Adrenal gland (tissue), 12 donors: ENCODE results near the gene CTNNBIP1. TPM values are rescaled to one million over a fixed set of nuclear protein-coding genes. Genes with fewer than 3 reads are reported as not detected.

ENCODE experiments used
- DNase-seq, 7 donors: peaks; one replicate each; pipeline ENCODE4 v3.0.0-alpha.2; 2019 to 2020
- H3K27ac ChIP-seq, 5 donors: fragments of 200-600 bp; sonication (generic) in 4 of 5; 1 replicate in 3 of 5; 2 replicates in 2 of 5; pipeline versions ENCODE4 v1.5.1 to v1.8.0; 2016 to 2020; ENCODE audit warnings: mild to moderate bottlenecking in 1 of 5
- H3K27me3 ChIP-seq: fragments of 200-600 bp; 2 replicates; pipeline ENCODE4 v1.8.0; 2021
- H3K36me3 ChIP-seq, 2 donors: fragments of 200-600 bp; replicated peaks in 1 of 2; 1 replicate in 1 of 2; 2 replicates in 1 of 2; pipeline versions ENCODE4 v1.5.1 to v1.8.0; 2018 to 2022
- H3K4me1 ChIP-seq, 2 donors: fragments of 200-600 bp; replicated peaks in 1 of 2; 1 replicate in 1 of 2; 2 replicates in 1 of 2; pipeline versions ENCODE4 v1.5.1 to v1.8.0; 2018 to 2021
- H3K4me3 ChIP-seq, 4 donors: fragments of 200-600 bp; sonication (generic) in 3 of 4; one replicate each; pipeline ENCODE4 v1.5.1; 2016 to 2018
- H3K9me3 ChIP-seq, 3 donors: fragments of 200-600 bp; sonication (generic) in 1 of 3; replicated peaks in 1 of 3; 1 replicate in 2 of 3; 2 replicates in 1 of 3; pipeline versions ENCODE4 v1.5.1 to v1.8.0; 2016 to 2021
- POLR2A ChIP-seq, 2 donors: fragments of 450-650 bp; IDR thresholded peaks; one replicate each; pipeline ENCODE4 v1.6.1; 2017; ENCODE audit warnings: antibody characterized with exemption in 2 of 2, mild to moderate bottlenecking in 2 of 2, moderate library complexity in 1 of 2
- WGBS, 4 donors: extraction: QIAGEN DNeasy Blood & Tissue Kit in 2 of 4; methylation state at CpG; one replicate each; pipeline versions ENCODE4 v1.1.5 to v1.1.7; 2013 to 2017; 5-methylcytosine and 5-hydroxymethylcytosine counted together
- intact Hi-C, 2 donors: fragments of 100-400 bp; cut with DNase I; formaldehyde crosslinking; loops; one replicate each; pipeline versions ENCODE4 v1.14.1 to v1.15.0; 2022 to 2023
- polyA plus RNA-seq, 3 donors: library from polyadenylated mRNA; stranded (reverse); fragments of 200-250 nt in 2 of 3; fragments of 350-450 nt in 1 of 3; fragmentation: Illumina TruSeq in 1 of 3; extraction: RNeasy Lipid Tissue Mini Kit (QIAGEN cat#74804) in 1 of 3; gene quantifications; one replicate each; pipeline ENCODE4 v1.2.3, GENCODE V29; 2013 to 2014
- total RNA-seq, 9 donors: library from RNA; depleted of rRNA in 4 of 9; stranded (reverse); fragments of >200 nt in 4 of 9; fragments of 120-200 nt in 1 of 9; fragmentation: NEBNext Ultra II Directional in 1 of 9; extraction: Animal tissue kit (Norgen Biotek cat#: 25700) in 1 of 9; gene quantifications; one replicate each; pipeline versions ENCODE4 v1.1.0 to v1.2.4, GENCODE V29; 2013 to 2023
- TF ChIP-seq, protein P1 (sequence below), 6 experiments: fragments of 450-650 bp in 4 of 6; fragments of 200-600 bp in 2 of 6; sonication (generic) in 1 of 6; IDR thresholded peaks; 1 replicate in 5 of 6; 2 replicates in 1 of 6; pipeline versions ENCODE4 v1.5.1 to v1.8.0; 2016 to 2021; ENCODE audit warnings: antibody characterized with exemption in 6 of 6, mild to moderate bottlenecking in 2 of 6, moderate library complexity in 1 of 6
- donor health status: healthy with polysubstance abuse.
- donor health status: Bipolar disorder and iron deficiency.
- donor health status: DM: yes; HTN: yes; CAD: no.
- donor health status: DM: no; HTN: no; CAD: no.
- donor health status: DM: no; HTN: no; CAD: no.
- donor health status: DM: yes; HTN: yes; CAD: no.

Gene CTNNBIP1
- total and polyA plus RNA-seq, 12 donors, result 6.8 to 26.9 (median 16.0) TPM

GRCh38 chr1:9852004-9852403 is 58.1 kb downstream of the CTNNBIP1 start:
- no peaks in the 10 kb centered on the region for H3K9me3 ChIP-seq
- no peak overlapping the region for H3K4me3 ChIP-seq
- peaks cover 6 to 14% of the 10 kb centered on the region in 2 donors for H3K4me1 ChIP-seq
- DNase-seq, result no peak
- 83 to 97% (median 88%) methylated on average over 3 to 8 of the region's 8 CpGs for WGBS, 4 donors
- TF ChIP-seq POLR2A (IDR thresholded peaks at IDR 0.05), result no peak
- TF ChIP-seq, protein P1, sequence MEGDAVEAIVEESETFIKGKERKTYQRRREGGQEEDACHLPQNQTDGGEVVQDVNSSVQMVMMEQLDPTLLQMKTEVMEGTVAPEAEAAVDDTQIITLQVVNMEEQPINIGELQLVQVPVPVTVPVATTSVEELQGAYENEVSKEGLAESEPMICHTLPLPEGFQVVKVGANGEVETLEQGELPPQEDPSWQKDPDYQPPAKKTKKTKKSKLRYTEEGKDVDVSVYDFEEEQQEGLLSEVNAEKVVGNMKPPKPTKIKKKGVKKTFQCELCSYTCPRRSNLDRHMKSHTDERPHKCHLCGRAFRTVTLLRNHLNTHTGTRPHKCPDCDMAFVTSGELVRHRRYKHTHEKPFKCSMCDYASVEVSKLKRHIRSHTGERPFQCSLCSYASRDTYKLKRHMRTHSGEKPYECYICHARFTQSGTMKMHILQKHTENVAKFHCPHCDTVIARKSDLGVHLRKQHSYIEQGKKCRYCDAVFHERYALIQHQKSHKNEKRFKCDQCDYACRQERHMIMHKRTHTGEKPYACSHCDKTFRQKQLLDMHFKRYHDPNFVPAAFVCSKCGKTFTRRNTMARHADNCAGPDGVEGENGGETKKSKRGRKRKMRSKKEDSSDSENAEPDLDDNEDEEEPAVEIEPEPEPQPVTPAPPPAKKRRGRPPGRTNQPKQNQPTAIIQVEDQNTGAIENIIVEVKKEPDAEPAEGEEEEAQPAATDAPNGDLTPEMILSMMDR (IDR thresholded peaks at IDR 0.05), result no peak
- no peaks in the 10 kb centered on the region for H3K36me3 ChIP-seq
- H3K27me3 ChIP-seq, result no peaks in the 10 kb centered on the region
- intact Hi-C loops, result no loop called here
- peak overlapping the region in 1 of 5 donors; percentile 84 for H3K27ac ChIP-seq

DNA sequence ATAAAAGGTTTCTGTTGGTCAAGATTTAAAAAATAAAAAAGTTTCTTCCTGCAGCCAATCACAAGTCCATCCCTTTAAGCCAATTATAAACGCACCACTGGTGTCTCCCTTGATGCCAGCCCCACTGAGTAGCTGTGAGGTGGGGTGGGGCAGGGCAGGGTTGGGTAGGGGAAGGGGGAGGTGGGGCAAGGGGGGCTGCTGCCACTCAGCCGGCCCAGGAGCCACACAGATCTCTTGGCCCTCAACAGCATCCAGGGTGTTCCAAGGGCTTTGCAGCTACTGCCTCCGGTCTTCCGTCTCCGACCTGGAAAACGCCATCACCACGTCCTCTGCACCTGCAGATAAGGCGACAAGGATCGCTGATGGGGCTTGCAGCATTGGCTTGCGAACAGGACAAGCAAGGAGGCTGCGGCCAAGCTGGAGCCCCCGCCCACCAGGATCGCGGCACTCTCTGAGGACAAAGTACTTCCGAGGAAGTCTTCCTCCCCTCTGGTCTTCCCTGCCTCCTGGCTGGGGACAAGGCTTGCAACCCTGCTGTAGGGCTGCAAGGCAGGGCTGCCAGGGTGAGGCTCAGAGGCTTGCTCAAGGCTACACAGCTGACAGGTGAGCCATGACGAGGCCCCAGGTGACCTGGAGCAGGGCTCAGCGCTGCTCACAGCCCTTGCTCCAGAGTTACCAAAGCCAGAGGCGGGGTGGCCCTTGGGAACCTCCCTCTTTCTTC is 59.5 kb downstream of the CTNNBIP1 start:
- peak overlapping the region in 1 of 5 donors; percentile 84 for H3K27ac ChIP-seq
- DNase-seq, result no peak
- H3K4me1 ChIP-seq, result peaks cover 6 to 14% of the 10 kb centered on the region in 2 donors
- no peaks in the 10 kb centered on the region for H3K27me3 ChIP-seq
- WGBS, 4 donors, result 80 to 87% (median 81%) methylated on average over 18 of the region's 18 CpGs
- no peaks in the 10 kb centered on the region for H3K36me3 ChIP-seq
- TF ChIP-seq, protein P1 (IDR thresholded peaks at IDR 0.05), result no peak
- no peak for TF ChIP-seq POLR2A (IDR thresholded peaks at IDR 0.05)
- intact Hi-C loops, result no loop called here
- no peaks in the 10 kb centered on the region for H3K9me3 ChIP-seq
- no peak overlapping the region for H3K4me3 ChIP-seq

GRCh38 chr1:9849691-9850441 is 60.2 kb downstream of the CTNNBIP1 start:
- 81 to 87% (median 84%) methylated on average over 18 to 20 of the region's 20 CpGs for WGBS, 4 donors
- Histone ChIP-seq H3K27ac (no peak overlapping the region), H3K27me3 (no peaks in the 10 kb centered on the region), H3K4me3 (no peak overlapping the region), H3K36me3 (no peaks in the 10 kb centered on the region), H3K9me3 (no peaks in the 10 kb centered on the region), H3K4me1 (peaks cover 6 to 8% of the 10 kb centered on the region in 2 donors)
- TF ChIP-seq, protein P1 (IDR thresholded peaks at IDR 0.05), result no peak
- no peak for TF ChIP-seq POLR2A (IDR thresholded peaks at IDR 0.05)
- intact Hi-C loops, result no loop called here
- no peak for DNase-seq

DNA sequence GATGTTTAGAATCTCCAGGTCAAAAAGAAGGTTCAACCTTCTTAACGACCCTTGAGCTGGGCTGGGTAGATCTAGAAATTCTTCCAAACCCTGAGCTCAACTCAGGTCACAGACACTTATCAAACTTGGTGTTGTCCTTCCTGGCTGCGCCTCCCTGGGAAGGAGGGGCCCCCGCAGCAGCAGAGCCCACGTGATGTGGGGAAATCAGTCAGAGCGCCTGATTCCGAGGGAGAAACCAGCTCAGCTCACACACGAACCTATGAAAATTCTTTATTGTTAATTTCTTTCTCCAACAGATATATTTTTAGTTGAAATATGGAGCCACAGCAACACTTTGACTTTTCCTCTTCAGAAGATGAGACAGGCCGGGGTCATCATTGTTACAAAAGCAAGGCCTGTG is 62.0 kb downstream of the CTNNBIP1 start:
- H3K27ac ChIP-seq, result peak overlapping the region in 1 of 5 donors; percentile 23
- intact Hi-C loops, result no loop called here
- 36 to 46% (median 44%) methylated on average over 6 to 8 of the region's 8 CpGs for WGBS, 4 donors
- no peaks in the 10 kb centered on the region for H3K9me3 ChIP-seq
- no peaks in the 10 kb centered on the region for H3K36me3 ChIP-seq
- no peak overlapping the region for H3K4me3 ChIP-seq
- peak in 5 of 7 donors; percentile 36 to 69 (median 59) for DNase-seq
- TF ChIP-seq, protein P1 (IDR thresholded peaks at IDR 0.05), result no peak
- no peak for TF ChIP-seq POLR2A (IDR thresholded peaks at IDR 0.05)
- H3K27me3 ChIP-seq, result no peaks in the 10 kb centered on the region
- peaks cover 6 to 8% of the 10 kb centered on the region in 2 donors for H3K4me1 ChIP-seq
